BLaER1 (cell line): ENCODE measurements around the gene RAD9B.

Source experiments
- H3K27ac ChIP-seq: shearing (Covaris generic); formaldehyde crosslinking; 2 replicates; pipeline ENCODE4 v1.8.1; 2022
- H3K27me3 ChIP-seq: shearing (Covaris generic); formaldehyde crosslinking; 2 replicates; pipeline ENCODE4 v1.8.1; 2022
- H3K36me3 ChIP-seq: shearing (Covaris generic); formaldehyde crosslinking; 2 replicates; pipeline ENCODE4 v1.8.1; 2022
- H3K4me1 ChIP-seq: shearing (Covaris generic); formaldehyde crosslinking; 2 replicates; pipeline ENCODE4 v1.8.1; 2022
- H3K4me2 ChIP-seq: shearing (Covaris generic); formaldehyde crosslinking; 2 replicates; pipeline ENCODE4 v1.8.1; 2022
- H3K4me3 ChIP-seq: shearing (Covaris generic); formaldehyde crosslinking; 2 replicates; pipeline ENCODE4 v1.8.1; 2022
- H3K9ac ChIP-seq: shearing (Covaris generic); formaldehyde crosslinking; 2 replicates; pipeline ENCODE4 v1.8.1; 2022
- H3K9me3 ChIP-seq: shearing (Covaris generic); formaldehyde crosslinking; 2 replicates; pipeline ENCODE4 v1.8.1; 2022
- H4K20me1 ChIP-seq: shearing (Covaris generic); formaldehyde crosslinking; 2 replicates; pipeline ENCODE4 v1.8.1; 2022
- Cebpa-rat ChIP-seq: shearing (Covaris generic); IDR thresholded peaks from 2 replicates; pipeline ENCODE4 v1.8.1; 2022

The RAD9B gene

GRCh38 chr12:110528277-110528839, 26.2 kb downstream of the RAD9B start:
- H3K4me1 ChIP-seq, result no peaks in the 10 kb centered on the region
- H4K20me1 ChIP-seq, result peaks cover 14% of the 10 kb centered on the region; the same call in 1 of the 2 replicates
- H3K27me3 ChIP-seq, result no peaks in the 10 kb centered on the region
- H3K27ac ChIP-seq, result no peak overlapping the region
- H3K9ac ChIP-seq, result no peak overlapping the region
- no peak overlapping the region for H3K4me2 ChIP-seq
- no peak overlapping the region for H3K4me3 ChIP-seq
- H3K36me3 ChIP-seq, result peaks cover 42% of the 10 kb centered on the region
- no peaks in the 10 kb centered on the region for H3K9me3 ChIP-seq
- TF ChIP-seq Cebpa-rat, result no peak

- Histone ChIP-seq H3K4me3 (no peak overlapping the region), H3K4me1 (no peaks in the 10 kb centered on the region), H3K36me3 (peaks cover 61% of the 10 kb centered on the region), H3K9me3 (no peaks in the 10 kb centered on the region), H3K27ac (no peak overlapping the region), H4K20me1 (peaks cover 22% of the 10 kb centered on the region; the same call in 1 of the 2 replicates), H3K9ac (no peak overlapping the region), H3K27me3 (no peaks in the 10 kb centered on the region), H3K4me2 (no peak overlapping the region)
- TF ChIP-seq Cebpa-rat, result no peak
These were observed 28.4 kb downstream of the RAD9B start for GRCh38 chr12:110530511-110530910.

GRCh38 chr12:110531741-110532333, 29.7 kb downstream of the RAD9B start:
- H3K9me3 ChIP-seq, result no peaks in the 10 kb centered on the region
- H3K27me3 ChIP-seq, result no peaks in the 10 kb centered on the region
- TF ChIP-seq Cebpa-rat, result no peak
- peaks cover 25% of the 10 kb centered on the region; the same call in 1 of the 2 replicates for H4K20me1 ChIP-seq
- H3K4me1 ChIP-seq, result no peaks in the 10 kb centered on the region
- H3K27ac ChIP-seq, result no peak overlapping the region
- H3K4me2 ChIP-seq, result no peak overlapping the region
- H3K4me3 ChIP-seq, result no peak overlapping the region
- H3K9ac ChIP-seq, result no peak overlapping the region
- peaks cover 74% of the 10 kb centered on the region for H3K36me3 ChIP-seq

- no peak overlapping the region for H3K4me3 ChIP-seq
- peaks cover 33% of the 10 kb centered on the region for H4K20me1 ChIP-seq
- no peak overlapping the region for H3K9ac ChIP-seq
- no peak for TF ChIP-seq Cebpa-rat
- no peaks in the 10 kb centered on the region for H3K9me3 ChIP-seq
- H3K27ac ChIP-seq, result no peak overlapping the region
- H3K27me3 ChIP-seq, result no peaks in the 10 kb centered on the region
- H3K36me3 ChIP-seq, result peaks cover 82% of the 10 kb centered on the region
- no peak overlapping the region for H3K4me2 ChIP-seq
- H3K4me1 ChIP-seq, result no peaks in the 10 kb centered on the region
These were observed 30.5 kb downstream of the RAD9B start for GRCh38 chr12:110532644-110533043.

GRCh38 chr12:110533607-110534006, 31.5 kb downstream of the RAD9B start:
- H3K9ac ChIP-seq, result no peak overlapping the region
- H3K4me3 ChIP-seq, result no peak overlapping the region
- H3K36me3 ChIP-seq, result peaks cover 92% of the 10 kb centered on the region
- H3K9me3 ChIP-seq, result no peaks in the 10 kb centered on the region
- H4K20me1 ChIP-seq, result peaks cover 43% of the 10 kb centered on the region
- H3K4me1 ChIP-seq, result no peaks in the 10 kb centered on the region
- no peak overlapping the region for H3K27ac ChIP-seq
- TF ChIP-seq Cebpa-rat, result no peak
- H3K27me3 ChIP-seq, result no peaks in the 10 kb centered on the region
- H3K4me2 ChIP-seq, result no peak overlapping the region

GRCh38 chr12:110534811-110535210, 32.7 kb downstream of the RAD9B start:
- TF ChIP-seq Cebpa-rat, result no peak
- no peak overlapping the region for H3K4me2 ChIP-seq
- no peaks in the 10 kb centered on the region for H3K9me3 ChIP-seq
- no peaks in the 10 kb centered on the region for H3K27me3 ChIP-seq
- H3K9ac ChIP-seq, result no peak overlapping the region
- no peaks in the 10 kb centered on the region for H3K4me1 ChIP-seq
- H3K27ac ChIP-seq, result no peak overlapping the region
- peaks cover 98% of the 10 kb centered on the region for H3K36me3 ChIP-seq
- H3K4me3 ChIP-seq, result no peak overlapping the region
- H4K20me1 ChIP-seq, result peaks cover 55% of the 10 kb centered on the region

GRCh38 chr12:110536834-110537604, 34.9 kb downstream of the RAD9B start:
- H3K9me3 ChIP-seq, result no peaks in the 10 kb centered on the region
- no peak overlapping the region for H3K9ac ChIP-seq
- no peak for TF ChIP-seq Cebpa-rat
- no peaks in the 10 kb centered on the region for H3K4me1 ChIP-seq
- no peak overlapping the region for H3K27ac ChIP-seq
- peaks cover 96% of the 10 kb centered on the region for H3K36me3 ChIP-seq
- no peak overlapping the region for H3K4me2 ChIP-seq
- H3K27me3 ChIP-seq, result no peaks in the 10 kb centered on the region
- no peak overlapping the region for H3K4me3 ChIP-seq
- peaks cover 65% of the 10 kb centered on the region for H4K20me1 ChIP-seq

- Histone ChIP-seq H3K4me3 (no peak overlapping the region), H3K9me3 (no peaks in the 10 kb centered on the region), H3K9ac (no peak overlapping the region), H3K4me2 (no peak overlapping the region), H3K27me3 (no peaks in the 10 kb centered on the region), H3K27ac (no peak overlapping the region), H3K4me1 (no peaks in the 10 kb centered on the region), H3K36me3 (peaks cover 96% of the 10 kb centered on the region), H4K20me1 (peaks cover 62% of the 10 kb centered on the region)
- no peak for TF ChIP-seq Cebpa-rat
These were observed 35.7 kb downstream of the RAD9B start for GRCh38 chr12:110537605-110538409.

GRCh38 chr12:110538869-110539622, 36.9 kb downstream of the RAD9B start:
- Histone ChIP-seq H3K4me2 (no peak overlapping the region), H3K27ac (no peak overlapping the region), H3K36me3 (peaks cover 96% of the 10 kb centered on the region), H3K9ac (no peak overlapping the region), H3K9me3 (no peaks in the 10 kb centered on the region), H3K4me1 (no peaks in the 10 kb centered on the region), H3K4me3 (no peak overlapping the region), H3K27me3 (no peaks in the 10 kb centered on the region), H4K20me1 (peaks cover 68% of the 10 kb centered on the region)
- no peak for TF ChIP-seq Cebpa-rat
